CD4-positive, alpha-beta T cell treated with Interferon alpha-2 for 1 hour (primary cell): ENCODE results near the gene CENPQ.
"Not testable (repeated sequence)": the region's sequence is repeated elsewhere in the genome, so short reads cannot be mapped to it uniquely, and the experiment has no call there.

Experiments used
- DNase-seq, 2 donors: peaks; one replicate each; pipeline ENCODE4 v3.0.0-alpha.2; 2020 to 2022

The CENPQ gene

DNA sequence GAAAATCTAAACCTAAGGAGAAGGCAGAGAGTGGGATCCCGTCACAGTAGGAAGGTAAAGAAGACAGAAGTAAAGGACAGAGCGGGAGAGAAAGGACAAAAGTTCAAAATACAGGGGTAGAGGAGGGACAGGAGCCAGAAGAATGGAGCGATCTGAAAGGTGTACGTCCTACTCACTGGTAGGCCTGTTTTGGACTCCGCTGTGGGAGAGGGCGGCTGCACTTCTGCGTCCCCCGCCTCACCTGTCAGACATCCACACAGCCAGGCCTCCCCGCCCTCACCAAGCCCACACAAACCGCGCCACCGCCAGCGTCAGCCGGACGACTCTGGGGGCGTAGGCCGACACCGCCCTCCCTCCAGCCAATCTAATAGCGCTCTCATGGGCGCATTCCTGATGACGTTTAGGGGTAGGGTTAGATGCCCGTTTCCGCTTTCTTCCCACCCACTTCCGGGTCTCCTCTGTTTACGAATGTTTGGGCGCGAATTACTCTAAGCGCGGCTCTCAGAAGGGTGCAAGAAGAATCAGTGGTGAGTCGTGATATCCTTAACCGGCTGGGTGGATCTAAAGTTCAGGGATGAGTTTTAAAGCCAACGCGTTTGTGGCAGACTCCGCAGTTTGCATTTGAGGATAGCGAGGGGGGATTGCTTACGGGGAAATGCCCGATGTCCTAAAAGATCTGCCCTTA, at the start of gene CENPQ, which contains the start of gene MMUT:
TSS of gene CENPQ (plus strand) at position 444 of the 685 bp plus-strand sequence. CDS start 6,807 bp downstream, outside the sequence.
TSS of gene MMUT (minus strand) at position 327 of the 685 bp plus-strand sequence. CDS start 3,787 bp downstream, outside the sequence.
- peak; percentile 90 to 94 for DNase-seq

DNA sequence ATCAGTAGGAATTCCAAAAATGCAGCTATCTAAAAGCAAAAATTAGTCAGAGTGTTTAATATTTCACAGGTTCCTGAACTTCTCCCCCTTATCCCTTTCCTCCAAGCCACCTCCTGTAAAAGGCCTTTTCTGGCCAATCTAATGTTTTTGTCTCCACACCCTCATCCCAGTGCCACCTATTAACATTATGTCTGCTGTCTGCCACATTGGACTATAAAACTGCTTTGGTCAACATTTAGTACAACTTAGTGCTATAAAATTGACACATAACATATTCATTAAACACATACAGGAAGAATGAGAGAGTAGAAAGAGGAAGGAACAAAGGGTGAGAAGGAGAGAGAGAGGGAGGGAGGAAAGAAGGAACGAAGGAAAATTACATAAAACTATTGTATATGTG, 47.8 kb upstream of the CENPQ start:
- DNase-seq: no peak

DNA sequence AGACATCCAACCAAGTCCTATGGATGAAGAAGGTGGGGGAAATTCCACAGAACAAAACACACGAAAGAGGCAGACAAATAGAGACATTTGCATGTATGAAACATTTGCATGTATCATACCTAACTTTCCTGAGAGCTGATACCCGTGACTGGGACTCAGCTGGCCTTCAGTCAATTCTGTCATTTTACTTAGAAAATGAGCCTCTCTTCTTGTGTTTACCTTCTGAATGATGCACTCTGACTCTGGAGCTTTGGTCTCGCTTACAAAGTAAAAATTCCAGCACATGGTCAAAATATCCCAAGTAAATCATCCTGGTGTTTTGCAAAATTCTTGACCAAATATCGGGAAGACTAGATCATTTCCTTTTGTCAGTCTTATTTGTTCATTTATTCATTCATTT, 47.0 kb upstream of the CENPQ start:
- DNase-seq: no peak

DNA sequence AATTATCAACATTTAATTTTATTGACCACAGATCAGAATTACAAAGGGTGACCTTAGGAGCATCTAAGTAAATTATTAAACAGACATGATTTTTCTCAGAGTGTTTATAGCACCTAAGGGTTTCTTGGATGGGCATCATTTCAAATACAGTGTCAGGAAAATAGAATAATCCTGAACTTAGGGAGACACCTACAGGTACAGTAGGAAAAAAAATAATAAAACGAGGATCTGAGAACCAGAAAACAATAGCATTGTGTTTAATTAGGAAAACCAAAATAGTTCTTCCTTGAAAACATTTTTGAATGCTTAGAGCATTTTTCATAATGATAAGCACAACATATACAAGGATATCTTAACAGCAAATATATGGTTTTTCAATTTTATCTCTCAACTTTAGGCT, 39.4 kb upstream of the CENPQ start:
- no peak for DNase-seq

GRCh38 chr6:49430187-49430586, 33.0 kb upstream of the CENPQ start:
- DNase-seq: no peak

DNA sequence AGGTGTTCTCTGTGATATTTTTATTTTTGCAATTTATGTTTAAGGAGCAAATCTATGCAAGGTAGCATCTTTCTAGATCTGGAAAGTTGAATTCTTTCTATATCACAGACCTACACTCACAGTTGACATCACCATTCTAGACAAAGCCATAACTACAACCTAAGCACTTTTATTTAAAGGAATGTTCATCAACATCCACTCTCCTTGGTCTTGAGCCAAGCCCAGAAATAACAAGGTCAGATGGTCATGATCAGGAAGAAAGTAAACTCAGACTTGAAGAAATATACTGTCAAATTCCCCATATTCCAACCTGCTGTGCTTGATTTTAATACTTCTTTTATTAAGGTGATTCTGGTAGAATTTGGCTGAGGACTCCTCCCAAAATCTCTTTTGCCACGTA, 32.3 kb upstream of the CENPQ start:
- DNase-seq: no peak

- DNase-seq: no peak
These were observed 9.9 kb upstream of the CENPQ start for GRCh38 chr6:49453221-49453620.

- DNase-seq: no peak
These were observed 8.1 kb upstream of the CENPQ start for GRCh38 chr6:49454787-49455709.

DNA sequence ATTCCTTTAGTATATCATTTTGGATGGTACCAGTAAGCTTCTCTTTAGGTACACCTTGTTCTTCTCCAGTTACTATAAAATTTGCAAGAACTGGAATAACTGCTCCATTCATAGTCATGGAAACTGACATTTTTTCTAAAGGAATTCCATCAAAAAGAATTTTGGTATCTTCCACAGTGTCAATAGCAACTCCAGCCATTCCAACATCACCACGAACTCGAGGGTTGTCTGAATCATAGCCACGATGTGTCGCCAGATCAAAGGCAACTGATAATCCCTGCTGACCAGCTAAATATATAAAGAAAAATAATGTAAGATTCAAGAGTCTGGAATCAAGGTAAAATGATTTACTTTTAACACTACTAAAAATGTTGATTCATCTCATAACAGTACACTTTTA, 5.4 kb upstream of the CENPQ start:
- no peak for DNase-seq

DNA sequence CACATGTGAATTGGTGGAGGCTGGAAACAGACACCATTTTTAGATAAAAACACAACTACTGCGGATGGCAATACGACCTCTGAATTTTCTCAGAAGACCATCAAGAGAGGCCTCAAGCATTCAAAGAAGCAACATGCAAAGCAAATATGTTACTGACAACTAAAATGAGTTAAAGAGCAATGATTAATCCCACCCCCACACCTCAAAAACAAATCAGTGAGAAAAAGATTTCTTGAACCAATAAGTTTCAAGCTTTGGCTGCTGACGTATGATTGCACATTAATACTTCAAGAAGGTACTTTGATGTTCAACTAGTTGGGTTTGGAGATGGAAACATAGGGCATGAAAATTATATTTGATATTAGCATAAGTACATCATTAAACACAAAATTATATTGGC, 1.1 kb upstream of the CENPQ start:
- DNase-seq: peak in 1 of 2 donors; percentile 35

DNA sequence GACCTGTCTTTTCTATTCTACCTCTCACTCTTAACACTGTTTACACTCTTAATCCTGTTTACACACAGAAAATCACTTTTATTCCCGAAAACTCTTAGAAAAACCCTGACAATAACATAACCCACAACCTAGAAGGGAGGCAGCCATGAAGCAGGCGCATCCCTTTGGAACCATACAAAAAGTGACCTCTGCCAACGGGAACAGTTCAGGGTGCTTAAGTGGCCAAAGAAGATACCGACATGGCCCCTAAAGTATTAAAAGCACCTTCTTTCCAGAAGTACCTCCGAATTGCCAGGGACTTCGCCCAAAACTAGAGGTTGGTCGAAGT, 607 bp upstream of the CENPQ start:
- no peak for DNase-seq

DNA sequence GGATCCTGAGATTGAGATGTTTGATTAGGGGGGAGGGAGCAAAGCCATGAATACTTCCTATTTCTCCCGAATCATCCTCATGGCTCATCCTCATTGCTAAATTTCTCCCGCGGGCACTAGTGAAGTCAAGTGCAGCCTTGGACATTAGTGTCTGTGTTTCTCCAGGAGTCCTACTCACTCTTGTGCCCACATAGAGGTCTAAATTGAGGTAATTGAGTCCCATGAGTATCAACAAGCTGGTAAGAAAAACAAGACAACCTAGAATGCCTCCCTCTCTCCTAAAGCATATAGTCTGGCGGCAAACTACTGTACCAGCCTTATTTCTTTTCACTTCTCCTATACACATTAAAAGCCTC, 420 bp downstream of the CENPQ start:
- DNase-seq: peak in 1 of 2 donors; percentile 7

GRCh38 chr6:49464691-49465090, 1.5 kb downstream of the CENPQ start:
- no peak for DNase-seq

DNA sequence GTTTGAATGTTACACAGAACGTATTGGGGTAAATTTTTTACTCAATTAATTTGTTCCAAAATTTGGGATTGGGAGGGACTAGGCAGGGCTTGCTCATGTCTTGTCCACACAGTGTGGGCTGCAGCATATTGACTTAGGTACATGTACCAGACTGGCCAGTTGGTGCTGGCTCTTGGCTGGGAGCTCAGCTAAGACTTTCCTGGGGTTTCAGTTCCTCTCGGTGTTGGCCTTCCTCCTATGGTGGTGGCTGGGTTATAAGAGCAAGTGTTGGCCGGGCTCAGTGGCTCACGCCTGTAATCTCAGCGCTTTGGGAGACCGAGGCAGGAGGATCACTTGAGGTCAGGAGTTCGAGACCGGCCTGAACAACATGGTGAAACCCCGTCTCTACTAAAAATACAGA, 4.9 kb downstream of the CENPQ start:
- DNase-seq: no peak

GRCh38 chr6:49476564-49476963, 13.4 kb downstream of the CENPQ start:
- DNase-seq: not testable (repeated sequence)

- DNase-seq: no peak
These were observed 16.3 kb downstream of the CENPQ start for GRCh38 chr6:49479308-49479970.

DNA sequence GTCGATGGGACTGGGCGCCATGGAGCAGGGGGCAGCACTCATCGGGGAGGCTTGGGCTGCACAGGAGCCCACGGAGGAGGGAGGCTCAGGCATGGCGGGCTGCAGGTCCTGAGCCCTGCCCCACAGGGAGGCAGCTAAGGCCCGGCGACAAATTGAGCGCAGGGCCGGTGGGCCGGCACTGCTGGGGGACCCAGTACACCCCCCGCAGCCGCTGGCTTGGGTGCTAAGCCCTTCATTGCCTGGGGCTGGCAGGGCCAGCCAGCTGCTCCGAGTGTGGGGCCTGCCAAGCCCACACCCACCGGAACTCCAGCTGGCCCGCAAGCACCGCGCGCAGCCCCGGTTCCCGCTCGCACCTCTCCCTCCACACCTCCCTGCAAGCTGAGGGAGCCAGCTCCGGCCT, 18.7 kb downstream of the CENPQ start:
- not testable (repeated sequence) for DNase-seq

GRCh38 chr6:49483380-49483779, 20.2 kb downstream of the CENPQ start:
- DNase-seq: not testable (repeated sequence)

GRCh38 chr6:49490633-49491032, 27.5 kb downstream of the CENPQ start:
- no peak for DNase-seq

DNA sequence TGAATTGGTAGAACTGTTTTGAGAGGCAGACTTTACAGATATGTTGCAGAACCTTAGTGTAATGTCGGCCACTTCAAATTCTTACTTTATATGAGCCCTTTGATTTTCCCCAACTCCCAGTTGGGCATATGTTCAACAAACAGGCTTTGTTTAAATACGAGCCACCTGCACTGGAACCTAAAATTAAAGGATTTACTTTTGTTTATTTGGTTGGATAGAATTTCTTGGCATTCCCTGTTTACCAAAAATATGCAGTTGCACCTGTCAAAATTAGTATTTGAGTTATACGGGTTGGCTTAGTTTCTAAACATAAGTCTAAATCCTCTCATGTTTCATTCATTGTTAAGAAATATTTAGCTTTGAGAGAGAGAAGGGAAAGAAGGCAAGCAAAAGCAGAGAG, 34.1 kb downstream of the CENPQ start:
- DNase-seq: no peak

DNA sequence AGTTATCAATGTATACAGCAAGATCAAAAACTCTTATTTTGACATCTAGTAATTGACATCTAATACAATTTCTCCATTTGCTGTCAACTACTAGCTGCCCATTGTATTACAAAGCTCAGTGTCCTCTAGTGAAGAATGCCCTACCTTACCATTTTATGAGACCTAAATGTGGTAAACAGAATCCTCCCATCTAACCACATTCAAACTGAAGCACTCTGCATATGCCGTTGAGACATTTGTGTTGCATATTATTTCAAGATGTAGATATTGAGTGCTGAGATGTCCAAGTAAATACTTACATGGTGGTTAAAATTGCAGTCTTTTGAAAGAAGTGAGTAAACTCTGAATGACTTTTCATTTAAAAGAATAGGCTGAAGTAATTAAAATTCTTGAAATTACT, 36.0 kb downstream of the CENPQ start:
- no peak for DNase-seq

GRCh38 chr6:49499623-49500022, 36.5 kb downstream of the CENPQ start, which contains the start of gene GLYATL3:
Gene GLYATL3, plus strand, starts transcription at chr6:49499923. Its CDS starts 12,068 bp downstream, at chr6:49511991.
- DNase-seq: no peak

GRCh38 chr6:49504666-49505065, 41.5 kb downstream of the CENPQ start:
- DNase-seq: no peak
